BJ (cell line): ENCODE data around the gene P2RX5. TPM values are rescaled to one million over a fixed set of nuclear protein-coding genes. Genes with fewer than 3 reads are reported as not detected.

ENCODE experiments used
- CTCF ChIA-PET: fragments of 350-600 bp; formaldehyde crosslinking; extraction: SDS; loops from one replicate; lab custom pipeline; 2021; ENCODE audit warnings: antibody characterized with exemption, inconsistent platforms; lab: Yijun Ruan, JAX
- POLR2A ChIA-PET: fragments of 300-600 bp; sonication (Branson Sonifier 250); formaldehyde crosslinking; extraction: SDS; loops from one replicate; lab custom pipeline; 2021; ENCODE audit warnings: antibody characterized with exemption; lab: Charles Lee
- DNase-seq: peaks from one replicate; pipeline ENCODE4 v3.0.0-alpha.2; 2011; ENCODE audit warnings: low read depth
- H3K27me3 ChIP-seq: 2 replicates; pipeline ENCODE4 v1.6.0; 2011; ENCODE audit warnings: low read length; ENCODE audit not compliant: control insufficient read depth, insufficient read depth
- H3K36me3 ChIP-seq: 2 replicates; pipeline ENCODE4 v1.5.1; 2011; ENCODE audit warnings: low read length; ENCODE audit not compliant: control insufficient read depth, insufficient read depth
- H3K4me3 ChIP-seq: 2 replicates; pipeline ENCODE4 v1.5.1; 2011; ENCODE audit warnings: low read depth, mild to moderate bottlenecking, control low read depth, low read length
- CTCF ChIP-seq: IDR thresholded peaks from 2 replicates; pipeline ENCODE4 v1.5.1; 2011; ENCODE audit warnings: low read depth, mild to moderate bottlenecking, control low read depth, inconsistent platforms, low read length, moderate library complexity; ENCODE audit not compliant: insufficient read depth
- polyA plus RNA-seq: library from polyadenylated mRNA; depleted of rRNA; stranded (reverse); fragments of >200 nt; gene quantifications from 2 replicates; pipeline ENCODE4 v1.2.3, GENCODE V29; 2011

P2RX5 gene
- polyA plus RNA-seq, 1 experiment, result 6.5 TPM

- CTCF ChIA-PET, result interaction anchor here (1.0 to 3.5 kb wide), 5 partner anchors 8 to 610 kb away, joined by 3 to 13 read pairs (median 4); no protein-coding TSS in a partner anchor
- Histone ChIP-seq H3K4me3 (no peak overlapping the region), H3K36me3 (peaks cover 16% of the 10 kb centered on the region), H3K27me3 (no peaks in the 10 kb centered on the region)
- TF ChIP-seq CTCF, result no peak
- DNase-seq, result no peak
- POLR2A ChIA-PET, result interaction anchor here (0.7 kb wide), 1 partner anchor 55 kb away, joined by 3 read pairs; no protein-coding TSS in a partner anchor
Measured at GRCh38 chr17:3658784-3659449, 37.0 kb downstream of the P2RX5 start.

- ChIA-PET POLR2A (no interaction called here), CTCF (interaction anchor here (1.0 to 2.0 kb wide), 4 partner anchors 10 to 610 kb away, joined by 3 to 5 read pairs (median 4); no protein-coding TSS in a partner anchor)
- no peak overlapping the region for H3K4me3 ChIP-seq
- peaks cover 8% of the 10 kb centered on the region for H3K36me3 ChIP-seq
- TF ChIP-seq CTCF, result no peak
- H3K27me3 ChIP-seq, result no peaks in the 10 kb centered on the region
- no peak for DNase-seq
Measured at GRCh38 chr17:3657874-3658783, 37.8 kb downstream of the P2RX5 start.

GRCh38 chr17:3657588-3657869 is 38.4 kb downstream of the P2RX5 start:
- POLR2A ChIA-PET, result no interaction called here
- Histone ChIP-seq H3K27me3 (no peaks in the 10 kb centered on the region), H3K4me3 (no peak overlapping the region), H3K36me3 (peaks cover 5% of the 10 kb centered on the region)
- CTCF ChIA-PET, result interaction anchor here (0.5 to 2.0 kb wide), 3 partner anchors 10 to 80 kb away, joined by 3 to 5 read pairs (median 3); no protein-coding TSS in a partner anchor
- DNase-seq, result no peak
- no peak for TF ChIP-seq CTCF

GRCh38 chr17:3656755-3657587 is 39.0 kb downstream of the P2RX5 start:
- no peak for DNase-seq
- Histone ChIP-seq H3K36me3 (peaks cover 3% of the 10 kb centered on the region), H3K27me3 (no peaks in the 10 kb centered on the region), H3K4me3 (no peak overlapping the region)
- ChIA-PET POLR2A (no interaction called here), CTCF (interaction anchor here (0.5 to 2.0 kb wide), 3 partner anchors 9 to 80 kb away, joined by 3 to 5 read pairs (median 3); no protein-coding TSS in a partner anchor)
- TF ChIP-seq CTCF, result no peak
